Stimulated activated CD4-positive, alpha-beta T cell treated with anti-CD3 and anti-CD28 coated beads, Interleukin-2, amount 100 ng/mL, for 4 hours (primary cell): ENCODE measurements around the gene RRM2.

Source experiments
- DNase-seq: peaks from one replicate; pipeline ENCODE4 v3.0.0-alpha.2; 2020; ENCODE audit warnings: low read depth

The RRM2 gene

DNA sequence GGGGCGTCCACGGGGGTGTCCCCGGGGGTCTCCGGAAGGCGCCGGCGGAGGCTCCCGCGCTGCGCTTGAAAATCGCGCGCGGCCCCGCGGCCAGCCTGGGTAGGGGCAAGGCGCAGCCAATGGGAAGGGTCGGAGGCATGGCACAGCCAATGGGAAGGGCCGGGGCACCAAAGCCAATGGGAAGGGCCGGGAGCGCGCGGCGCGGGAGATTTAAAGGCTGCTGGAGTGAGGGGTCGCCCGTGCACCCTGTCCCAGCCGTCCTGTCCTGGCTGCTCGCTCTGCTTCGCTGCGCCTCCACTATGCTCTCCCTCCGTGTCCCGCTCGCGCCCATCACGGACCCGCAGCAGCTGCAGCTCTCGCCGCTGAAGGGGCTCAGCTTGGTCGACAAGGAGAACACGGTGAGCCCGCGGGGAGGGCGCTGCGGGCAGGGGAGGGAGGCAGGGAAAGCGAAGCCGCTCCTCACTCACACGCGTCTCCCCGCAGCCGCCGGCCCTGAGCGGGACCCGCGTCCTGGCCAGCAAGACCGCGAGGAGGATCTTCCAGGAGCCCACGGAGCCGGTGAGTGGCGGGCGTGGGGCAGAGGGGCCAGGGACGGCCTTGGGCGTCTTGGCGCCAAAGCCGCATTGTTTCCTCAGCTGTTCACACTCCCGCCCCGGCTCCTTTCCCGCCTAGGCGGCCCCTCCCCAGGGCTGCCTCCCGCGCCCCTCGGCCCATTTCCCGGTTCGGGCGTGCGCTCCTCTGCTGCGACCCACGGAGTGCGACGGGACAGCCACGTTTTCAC, at the start of gene RRM2:
Gene RRM2 (plus strand): TSS at position 240 of the 781 bp plus-strand sequence. CDS start 60 bp downstream, at position 300.
- peak; percentile 82 for DNase-seq

GRCh38 chr2:10073706-10074105, 48.8 kb upstream of the RRM2 start:
- DNase-seq, result no peak

DNA sequence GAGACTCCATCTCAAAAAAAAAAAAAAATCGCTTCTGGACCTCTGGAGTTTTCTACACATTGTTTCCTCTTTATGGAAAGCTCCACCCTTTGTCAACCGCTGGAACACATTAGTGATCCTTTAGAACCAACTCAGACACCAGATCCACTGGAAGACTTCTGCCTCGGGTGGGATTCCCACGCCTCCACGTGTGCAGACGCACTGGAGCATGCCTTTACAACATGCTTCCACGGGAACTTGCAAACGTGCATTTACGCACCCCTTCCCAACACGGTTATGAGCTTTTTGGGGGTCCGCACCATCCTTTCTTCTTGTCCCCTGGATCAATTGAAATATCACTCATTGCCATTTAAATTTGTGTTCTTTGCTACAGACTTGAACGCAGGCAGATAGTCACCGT, 47.4 kb upstream of the RRM2 start:
- no peak for DNase-seq

- no peak for DNase-seq
Observed at GRCh38 chr2:10075571-10076209, 46.8 kb upstream of the RRM2 start.

DNA sequence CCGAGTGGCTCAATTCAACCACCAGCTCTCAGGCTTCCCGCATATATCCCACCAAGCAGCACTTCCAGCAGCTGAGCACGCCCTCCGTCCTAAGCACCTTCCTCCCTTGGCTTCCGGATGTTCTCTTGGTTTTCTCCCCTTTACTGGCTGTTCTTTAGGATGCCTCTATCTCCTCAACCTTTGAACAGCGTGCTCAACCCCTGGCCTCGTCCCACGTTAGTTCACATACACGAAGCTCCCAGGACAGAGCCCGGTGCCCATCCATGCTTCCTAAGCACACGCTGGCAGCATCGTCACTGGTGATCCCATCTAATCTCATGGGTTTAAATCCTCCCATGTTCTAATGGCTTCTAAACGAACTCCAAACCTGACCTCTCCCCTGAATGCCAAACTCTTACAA, 46.0 kb upstream of the RRM2 start:
- DNase-seq, result no peak

- DNase-seq, result no peak
Observed at GRCh38 chr2:10076988-10077527, 45.5 kb upstream of the RRM2 start.

DNA sequence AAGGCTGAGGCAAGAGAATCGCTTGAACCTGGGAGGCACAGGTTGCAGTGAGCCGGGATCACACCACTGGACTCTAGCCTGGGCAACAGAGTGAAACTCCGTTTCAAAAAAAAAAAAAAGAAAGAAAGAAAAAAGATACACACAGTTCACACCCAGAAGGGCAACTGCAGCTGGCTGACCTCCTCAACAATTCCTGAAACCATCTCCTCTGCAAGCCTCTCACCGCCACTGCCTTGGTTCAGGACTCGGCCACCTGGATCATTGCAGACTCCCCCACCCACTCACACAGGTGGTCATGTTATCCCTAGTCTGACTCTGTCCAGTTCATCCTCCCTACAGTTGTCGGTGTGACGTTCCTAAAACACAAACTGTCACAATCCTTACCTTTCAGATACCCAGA, 44.5 kb upstream of the RRM2 start:
- DNase-seq, result no peak

GRCh38 chr2:10078704-10079265, 43.8 kb upstream of the RRM2 start:
- DNase-seq, result no peak

DNA sequence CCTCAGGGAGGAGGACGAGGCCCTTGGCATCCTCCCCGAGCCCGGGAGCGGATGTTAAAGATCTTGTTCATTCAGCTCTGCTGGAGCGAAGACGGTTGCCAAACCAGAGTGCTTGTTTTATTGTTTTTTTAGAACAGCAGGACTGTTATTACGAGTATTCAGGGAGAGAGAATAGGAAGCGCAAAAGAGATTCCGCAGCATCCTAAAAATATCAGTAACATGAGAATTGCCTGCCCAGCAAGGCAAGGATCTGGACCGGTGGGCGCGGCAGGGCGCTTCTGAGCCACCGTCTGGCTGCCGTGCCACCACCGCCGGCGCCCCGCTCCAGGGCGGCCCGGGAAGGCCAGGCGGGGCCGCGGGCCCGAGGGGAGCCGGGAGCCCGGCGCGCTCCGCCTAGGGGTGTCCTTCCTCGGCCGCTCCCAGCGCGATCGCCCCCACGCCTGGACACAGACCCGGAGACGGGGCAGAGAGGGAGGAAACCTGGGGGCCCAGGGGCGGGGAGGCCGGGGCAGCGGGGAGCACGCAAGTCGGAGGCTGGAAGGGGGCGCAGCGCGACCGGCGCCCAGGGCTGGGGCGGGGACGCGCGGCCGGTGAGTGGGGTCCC, 43.2 kb upstream of the RRM2 start:
- no peak for DNase-seq

- DNase-seq, result no peak
Observed at GRCh38 chr2:10079870-10080535, 42.5 kb upstream of the RRM2 start, which contains the start of gene CYS1. Gene CYS1, minus strand, starts transcription at chr2:10080411. Its CDS starts 188 bp downstream, at chr2:10080223.

DNA sequence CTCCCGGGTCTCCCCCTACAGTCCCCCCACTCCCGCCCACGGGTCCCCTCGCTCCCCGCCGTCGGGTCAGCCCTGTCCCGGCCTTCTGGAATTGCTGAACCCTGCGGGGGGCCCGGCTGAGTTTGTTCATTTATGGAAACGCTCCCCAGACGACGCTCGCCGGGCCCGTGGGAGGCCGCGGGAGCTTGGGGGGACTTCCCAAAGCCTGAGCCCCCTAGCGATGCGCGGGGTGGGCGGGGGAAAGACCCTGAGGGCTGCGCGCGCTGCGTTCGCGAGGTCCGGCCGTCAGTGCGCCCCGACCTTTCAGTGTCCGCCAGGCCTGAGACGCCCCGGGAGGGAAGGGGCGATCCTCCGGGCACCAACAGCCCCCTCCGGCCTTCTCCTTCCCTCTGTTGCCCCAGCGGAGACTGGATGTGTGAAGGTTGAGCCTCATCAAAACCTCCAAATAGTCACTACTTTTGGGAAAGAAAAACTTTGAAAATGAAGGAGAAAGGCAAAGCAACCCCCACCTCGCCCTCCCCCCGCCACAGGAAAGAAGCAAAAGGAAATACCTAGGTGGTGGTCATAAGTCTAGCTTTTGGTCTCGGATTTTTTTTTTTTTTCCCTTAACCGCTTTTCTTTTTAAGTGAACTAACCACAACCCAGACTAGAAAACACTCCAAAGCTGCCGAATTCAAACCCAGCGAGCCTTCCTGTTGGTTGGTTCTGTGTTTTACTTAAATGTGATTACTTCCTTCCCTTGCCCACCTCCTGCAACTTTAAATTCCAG, 41.8 kb upstream of the RRM2 start:
- DNase-seq, result no peak

DNA sequence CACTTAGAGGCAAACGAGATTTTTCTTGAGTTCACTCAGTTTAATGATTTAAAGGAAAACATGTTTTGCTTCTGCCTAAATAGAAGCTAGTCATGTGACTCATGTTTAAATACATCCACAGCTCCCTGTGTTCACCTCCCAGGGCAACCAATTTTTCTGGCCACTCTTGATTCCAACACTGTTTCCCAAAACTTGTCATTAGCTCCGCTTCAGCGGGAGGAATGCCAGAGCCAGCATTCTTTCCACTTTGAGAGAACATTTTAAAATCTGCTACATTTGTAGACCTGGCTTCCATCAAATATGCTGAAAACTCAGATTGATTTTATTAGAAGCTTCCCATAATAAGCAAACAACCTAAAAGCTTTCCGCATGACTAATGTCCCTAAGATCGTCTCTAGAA, 39.5 kb upstream of the RRM2 start:
- no peak for DNase-seq

DNA sequence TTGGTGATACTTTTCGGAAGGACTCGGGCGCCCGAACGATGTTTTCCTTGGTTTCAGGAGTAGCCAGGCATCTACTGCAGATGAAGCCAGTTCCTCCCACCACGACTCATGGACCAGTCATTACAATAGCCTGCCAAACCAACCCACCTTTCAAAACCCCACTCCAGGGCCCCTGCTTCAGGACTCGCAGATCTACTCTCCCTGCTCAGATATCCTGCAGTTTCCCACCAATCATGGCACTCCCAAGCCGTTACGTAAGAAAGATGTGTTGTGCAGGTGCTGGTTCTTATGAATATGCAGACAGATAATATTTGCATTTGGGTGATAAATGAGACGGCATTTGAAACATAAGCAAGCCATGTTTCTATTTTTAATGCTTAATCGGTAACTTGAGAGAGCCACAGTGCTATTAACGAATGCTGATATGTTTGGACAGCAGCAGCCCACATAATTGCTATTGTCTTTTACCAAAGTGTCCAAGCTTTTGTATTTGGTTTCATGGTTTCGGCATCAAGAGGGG, 38.8 kb upstream of the RRM2 start:
- DNase-seq, result no peak

DNA sequence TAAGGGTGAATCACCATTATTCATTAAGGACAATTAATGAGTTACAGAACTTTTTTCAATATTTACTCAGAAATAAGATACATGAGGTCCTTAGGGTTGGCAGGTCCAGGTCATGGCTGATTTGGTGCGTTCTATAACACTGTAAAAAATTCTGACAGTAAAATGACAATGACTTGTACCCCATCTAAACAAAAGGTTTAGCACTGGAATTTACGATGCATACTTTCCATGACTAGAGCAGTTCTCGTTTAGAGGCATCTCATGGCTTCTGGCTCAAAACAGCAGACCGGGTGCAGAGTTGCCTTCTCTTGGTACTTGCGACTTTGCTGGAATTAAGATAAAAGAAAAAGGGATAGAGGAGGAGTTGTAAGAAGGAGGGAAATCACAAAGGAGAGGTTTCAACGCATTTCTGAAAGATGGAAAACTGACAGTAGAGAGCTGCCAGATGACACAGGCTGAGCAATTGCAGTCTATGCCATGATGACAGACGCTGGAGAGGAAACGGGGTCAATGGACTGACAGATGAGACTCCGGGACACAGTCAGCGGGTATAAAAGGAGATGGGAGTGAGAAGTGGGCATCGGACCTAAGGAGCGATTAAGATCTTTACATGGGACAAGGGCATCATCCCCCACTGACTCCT, 38.2 kb upstream of the RRM2 start:
- no peak for DNase-seq

DNA sequence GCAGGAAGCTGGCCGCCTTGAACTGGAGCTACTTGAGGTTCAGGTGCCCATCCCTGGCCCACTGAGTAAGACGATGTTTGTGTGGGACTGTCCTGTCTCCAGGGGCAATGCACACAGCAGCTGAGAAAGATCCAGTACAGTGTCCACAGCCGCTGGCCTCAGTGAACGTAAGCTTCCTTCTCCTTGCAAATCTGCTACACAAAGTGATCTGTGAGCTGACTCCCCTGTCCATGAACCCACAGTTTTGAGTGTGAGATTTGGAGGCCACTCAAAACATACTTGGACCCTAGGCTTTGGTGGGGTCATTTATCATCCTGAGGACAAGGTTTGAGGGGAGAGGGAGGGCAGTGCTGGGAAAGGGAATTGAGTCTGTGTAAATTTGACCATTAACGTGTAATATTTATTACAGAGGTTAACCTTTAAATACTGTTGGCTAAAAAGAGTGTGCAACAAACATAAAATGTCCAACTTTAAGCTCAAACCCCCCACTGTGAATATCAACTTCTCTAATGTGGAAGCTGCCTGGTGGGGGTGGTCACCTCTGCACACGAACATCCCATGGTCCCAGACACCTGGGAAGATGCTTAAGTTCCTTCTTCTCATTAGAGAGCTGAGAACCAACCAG, 37.4 kb upstream of the RRM2 start:
- no peak for DNase-seq

DNA sequence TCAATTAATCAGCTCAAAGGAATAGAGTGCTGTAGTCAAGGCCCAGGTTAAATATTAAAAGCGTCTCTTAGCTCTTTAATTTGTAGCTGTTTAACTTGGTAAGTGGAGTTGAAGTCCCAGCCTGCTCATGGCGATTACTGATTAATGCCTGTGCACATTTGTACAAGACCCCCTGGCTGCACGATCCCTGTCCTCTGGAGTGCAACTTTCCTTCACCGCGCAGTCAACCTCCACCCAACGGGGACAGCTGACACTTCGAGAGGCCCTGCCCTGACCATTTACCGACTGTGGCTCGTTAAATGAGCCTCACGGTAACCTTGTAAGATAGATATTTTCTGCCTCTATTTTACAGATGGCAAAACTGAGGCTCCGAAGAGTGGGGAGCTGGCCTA, 36.9 kb upstream of the RRM2 start:
- DNase-seq, result no peak

GRCh38 chr2:10086950-10087349, 35.6 kb upstream of the RRM2 start:
- no peak for DNase-seq

DNA sequence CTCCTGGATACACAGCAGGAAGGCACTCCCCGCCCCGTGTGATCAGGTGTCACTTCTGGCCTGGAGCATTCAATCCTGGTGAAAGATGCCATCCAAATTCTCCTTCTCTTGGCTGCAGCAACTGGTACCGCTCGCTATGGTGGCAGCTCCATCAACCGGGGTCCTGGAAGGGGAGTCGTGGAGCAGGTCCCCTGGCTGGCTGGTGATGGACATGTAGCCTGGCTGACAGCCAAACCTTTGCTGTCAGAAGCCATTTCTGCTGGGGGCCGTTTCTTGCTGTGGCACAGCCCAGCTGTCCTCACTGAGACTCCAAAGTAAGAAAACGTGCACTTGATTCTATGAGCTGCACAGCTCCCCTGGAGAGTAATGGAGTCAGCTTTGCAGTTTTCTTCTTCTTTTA, 35.2 kb upstream of the RRM2 start:
- DNase-seq, result no peak

GRCh38 chr2:10089565-10090190, 32.9 kb upstream of the RRM2 start:
- no peak for DNase-seq
